HG03565 (cell line): ENCODE measurements around the gene SMAP2.
"Not testable (repeated sequence)": the region's sequence is repeated elsewhere in the genome, so short reads cannot be mapped to it uniquely, and the experiment has no call there.

Experiments
- ATAC-seq: cut with Tn5 transposase; IDR thresholded peaks from one replicate; pipeline ENCODE4 v1.9.1; 2021; ENCODE audit warnings: mild to moderate bottlenecking, moderate library complexity; ENCODE audit not compliant: unreplicated experiment

The SMAP2 gene

GRCh38 chr1:40373323-40374283 is at the start of gene SMAP2:
Gene SMAP2, plus strand, starts transcription at chr1:40373727. Its CDS starts 394 bp downstream, at chr1:40374121.
- ATAC-seq: peak; percentile 76

GRCh38 chr1:40331403-40331802 is 42.1 kb upstream of the SMAP2 start:
- not testable (repeated sequence) for ATAC-seq

- ATAC-seq: no peak
Measured at GRCh38 chr1:40332695-40333094, 40.8 kb upstream of the SMAP2 start.

GRCh38 chr1:40337443-40337842 is 36.1 kb upstream of the SMAP2 start:
- ATAC-seq: no peak

GRCh38 chr1:40338745-40339419 is 34.6 kb upstream of the SMAP2 start:
- ATAC-seq: no peak

- no peak for ATAC-seq
Measured at GRCh38 chr1:40339420-40340323, 33.9 kb upstream of the SMAP2 start.

GRCh38 chr1:40341491-40342380 is 31.8 kb upstream of the SMAP2 start:
- ATAC-seq: no peak

- not testable (repeated sequence) for ATAC-seq
Measured at GRCh38 chr1:40342381-40342717, 31.2 kb upstream of the SMAP2 start.

- ATAC-seq: no peak
Measured at GRCh38 chr1:40344597-40344996, 28.9 kb upstream of the SMAP2 start.

GRCh38 chr1:40350391-40350790 is 23.1 kb upstream of the SMAP2 start:
- no peak for ATAC-seq

- ATAC-seq: no peak
Measured at GRCh38 chr1:40351124-40351523, 22.4 kb upstream of the SMAP2 start.

- no peak for ATAC-seq
Measured at GRCh38 chr1:40352126-40352525, 21.4 kb upstream of the SMAP2 start.

GRCh38 chr1:40353082-40353481 is 20.4 kb upstream of the SMAP2 start:
- no peak for ATAC-seq

- no peak for ATAC-seq
Measured at GRCh38 chr1:40357625-40358024, 15.9 kb upstream of the SMAP2 start.

GRCh38 chr1:40360631-40361030 is 12.9 kb upstream of the SMAP2 start:
- no peak for ATAC-seq

- ATAC-seq: no peak
Measured at GRCh38 chr1:40361201-40361600, 12.3 kb upstream of the SMAP2 start.

GRCh38 chr1:40361637-40362036 is 11.9 kb upstream of the SMAP2 start:
- no peak for ATAC-seq

GRCh38 chr1:40362199-40362598 is 11.3 kb upstream of the SMAP2 start:
- ATAC-seq: no peak

- ATAC-seq: no peak
Measured at GRCh38 chr1:40362699-40363098, 10.8 kb upstream of the SMAP2 start.

GRCh38 chr1:40363721-40364120 is 9.8 kb upstream of the SMAP2 start:
- peak; percentile 85 for ATAC-seq
